NOMO-1 treated with DMSO at 0.1 percent for 48 hours (cell line): Measurements from ENCODE around the gene MYO1G.

Experiments
- DNase-seq: peaks from one replicate; lab custom pipeline; 2025; ENCODE audit not compliant: unreplicated experiment; lab: John Stamatoyannopoulos, UW

The MYO1G gene

DNA sequence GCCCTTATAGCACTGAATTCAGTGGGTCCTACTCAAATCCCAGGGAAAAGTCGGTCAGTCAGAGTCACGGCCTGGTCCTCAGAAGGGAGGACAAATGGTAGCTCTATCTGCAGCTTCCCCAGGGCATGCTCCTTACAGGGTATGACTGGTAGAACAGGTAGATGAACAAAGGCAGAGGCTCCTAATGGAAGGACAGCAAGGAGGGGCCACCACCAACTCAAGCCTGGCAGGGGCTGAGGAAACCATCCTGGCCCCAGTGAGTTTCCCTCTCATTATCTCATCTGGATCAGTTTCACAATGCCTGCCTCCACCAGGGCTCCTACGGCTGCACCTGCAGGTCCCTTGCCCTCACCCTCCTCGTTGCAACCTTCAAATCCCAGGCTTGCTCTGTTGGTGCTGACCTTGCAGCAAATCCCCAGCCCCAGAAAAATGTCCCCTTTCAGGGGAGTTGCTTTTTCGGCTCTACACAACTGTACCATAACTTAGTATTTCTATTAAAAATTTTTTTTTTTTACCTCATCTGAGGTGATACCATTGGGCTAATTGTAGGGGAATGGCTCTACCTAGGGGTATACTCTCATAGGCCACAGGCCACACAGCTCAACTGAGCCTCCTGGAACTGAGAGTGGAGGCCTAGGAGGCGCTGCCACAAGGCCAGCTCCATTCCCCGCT, 2.4 kb upstream of the MYO1G start:
- no peak for DNase-seq

DNA sequence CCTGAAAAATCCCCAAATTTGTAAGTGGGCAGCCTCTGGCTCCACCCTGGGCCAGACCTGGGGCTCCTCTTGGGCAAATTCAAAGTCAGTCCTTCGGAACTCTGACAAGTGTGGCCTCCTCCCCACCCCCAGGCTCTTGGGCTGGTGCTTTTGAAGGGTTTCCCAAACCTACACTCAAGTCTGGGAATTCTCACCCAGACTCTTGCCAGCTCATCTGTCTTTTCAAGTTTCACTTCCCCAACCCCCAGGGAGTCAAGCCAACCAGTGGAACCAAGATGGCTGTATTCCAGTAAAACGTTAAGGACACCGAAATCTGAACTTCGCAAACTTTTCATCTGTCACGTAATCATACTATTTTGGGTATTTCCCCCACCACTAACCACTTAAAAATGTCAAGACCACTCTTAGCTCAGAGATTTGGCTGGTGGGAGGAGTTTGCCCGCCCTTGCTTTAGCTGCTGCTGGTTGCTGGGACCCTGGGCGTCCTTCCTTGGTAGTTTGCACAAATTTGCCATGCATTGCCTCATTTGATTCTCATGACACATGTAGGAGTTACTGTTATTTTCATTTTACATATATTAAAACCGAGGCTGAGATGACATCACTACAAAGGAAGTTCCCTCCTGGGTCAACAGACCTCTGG, 1.7 kb upstream of the MYO1G start:
- DNase-seq: peak; percentile 90

DNA sequence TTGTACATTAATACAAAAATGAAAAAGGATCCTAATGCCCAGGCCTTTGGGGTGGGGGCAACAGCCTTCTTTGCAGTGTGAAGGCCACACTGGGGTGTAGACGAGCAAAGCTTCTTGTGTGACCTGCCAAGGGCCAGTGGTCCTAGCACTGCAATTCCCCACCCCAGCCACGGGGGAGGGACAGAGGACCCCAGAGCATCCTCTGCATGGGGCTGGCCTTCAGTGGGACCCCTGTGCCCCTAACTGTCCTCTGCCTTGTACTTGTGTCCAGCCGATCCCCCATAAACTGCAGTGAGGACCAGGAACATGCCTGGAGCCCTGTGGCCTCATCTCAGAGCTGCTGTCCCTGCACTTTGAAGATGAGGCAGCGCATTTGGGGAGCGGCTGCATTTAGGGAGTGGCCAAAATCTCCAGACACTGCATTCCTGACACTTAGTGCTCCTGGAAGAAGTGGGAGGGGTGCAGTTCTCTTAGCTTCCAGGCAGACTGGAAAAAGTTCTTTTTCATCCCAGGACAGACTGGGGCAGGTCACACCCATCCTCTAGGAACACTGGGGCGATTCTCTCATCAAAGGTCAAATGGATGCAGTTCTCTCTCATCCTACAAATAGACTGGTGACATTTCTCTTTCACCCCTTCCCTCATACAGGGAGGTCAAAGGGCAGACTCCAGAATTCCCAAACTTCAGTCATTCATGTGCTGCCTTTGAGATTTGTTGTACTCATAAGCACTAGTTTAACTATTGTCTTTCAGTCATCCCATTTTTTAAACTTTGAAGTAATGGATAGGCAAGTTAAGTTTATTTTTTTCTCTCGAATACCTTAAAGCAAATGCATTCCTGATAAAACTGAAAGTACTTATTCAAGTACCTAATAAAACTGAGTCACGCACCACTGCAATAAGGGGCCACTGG, 922 bp upstream of the MYO1G start:
- no peak for DNase-seq

DNA sequence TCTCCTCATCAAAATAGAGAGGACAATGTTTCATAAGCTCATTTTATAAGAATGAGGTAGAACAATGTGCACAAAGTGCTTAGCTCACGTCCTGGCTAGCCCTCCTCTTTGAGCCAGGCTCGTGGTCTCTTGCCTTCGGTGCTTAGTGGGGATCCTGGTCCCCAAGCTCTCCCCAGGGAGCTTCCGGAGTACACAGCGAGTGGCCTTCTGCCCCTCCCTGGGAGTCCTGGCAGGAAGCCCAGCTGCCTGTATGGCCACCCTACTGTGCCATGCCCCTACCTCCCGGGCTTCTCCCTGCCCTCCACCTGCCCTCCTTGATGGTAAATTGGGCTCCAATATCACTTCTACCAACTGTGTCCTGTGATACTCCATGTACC, 868 bp downstream of the MYO1G start:
- DNase-seq: no peak

DNA sequence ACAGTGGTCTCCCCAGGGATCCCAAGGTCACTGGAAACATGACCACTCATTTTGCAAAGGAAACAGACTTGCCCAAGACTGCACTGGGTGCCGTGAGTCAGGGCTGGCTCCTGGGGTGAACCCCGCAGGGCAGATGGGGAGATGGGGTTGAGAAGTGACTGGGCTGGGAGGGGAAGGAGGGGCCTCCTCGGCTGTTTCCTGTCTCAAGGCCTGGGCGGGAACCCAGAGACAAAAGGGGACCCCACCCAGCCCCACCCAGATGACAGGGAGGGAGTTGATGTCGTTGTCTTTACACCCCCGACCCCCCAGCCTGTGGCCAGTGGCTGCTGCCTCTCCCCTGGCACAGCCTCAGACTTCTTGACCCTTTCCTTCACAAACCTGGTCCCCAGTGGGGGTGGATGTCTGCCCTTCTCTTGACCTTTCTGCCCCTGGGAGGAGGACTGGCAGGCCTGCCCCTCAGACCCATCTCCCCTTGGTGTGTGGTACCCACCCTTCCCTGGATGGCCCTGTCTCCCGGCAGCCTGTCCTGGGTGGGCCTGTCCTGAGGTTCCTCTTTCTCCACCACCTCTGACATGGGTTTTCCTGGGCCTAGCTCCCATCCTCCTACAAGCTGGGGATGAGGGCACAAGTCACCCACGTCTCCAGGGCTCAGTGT, 1.4 kb downstream of the MYO1G start:
- peak; percentile 33 for DNase-seq

DNA sequence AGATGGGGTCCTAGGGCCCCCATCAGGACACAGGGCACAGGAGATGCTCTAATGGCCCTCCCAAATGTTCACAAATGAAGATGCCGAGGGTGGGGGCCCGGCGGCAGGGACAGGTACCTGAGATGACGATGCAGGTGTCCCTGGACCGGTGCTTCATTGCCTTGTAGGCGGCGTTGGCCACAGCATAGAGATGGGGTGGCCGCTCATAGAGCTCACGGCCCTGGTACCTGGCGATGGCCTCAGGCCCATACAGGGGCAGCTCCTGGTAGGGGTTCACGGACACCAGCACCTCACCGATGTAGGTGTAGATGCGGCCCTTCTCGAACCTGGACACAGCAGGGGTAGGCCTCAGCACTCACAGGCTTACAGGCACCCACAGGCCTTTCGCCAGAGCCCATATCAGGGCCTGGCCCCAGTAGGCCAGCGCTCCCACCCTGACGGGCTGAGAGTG, 2.0 kb downstream of the MYO1G start:
- DNase-seq: no peak

DNA sequence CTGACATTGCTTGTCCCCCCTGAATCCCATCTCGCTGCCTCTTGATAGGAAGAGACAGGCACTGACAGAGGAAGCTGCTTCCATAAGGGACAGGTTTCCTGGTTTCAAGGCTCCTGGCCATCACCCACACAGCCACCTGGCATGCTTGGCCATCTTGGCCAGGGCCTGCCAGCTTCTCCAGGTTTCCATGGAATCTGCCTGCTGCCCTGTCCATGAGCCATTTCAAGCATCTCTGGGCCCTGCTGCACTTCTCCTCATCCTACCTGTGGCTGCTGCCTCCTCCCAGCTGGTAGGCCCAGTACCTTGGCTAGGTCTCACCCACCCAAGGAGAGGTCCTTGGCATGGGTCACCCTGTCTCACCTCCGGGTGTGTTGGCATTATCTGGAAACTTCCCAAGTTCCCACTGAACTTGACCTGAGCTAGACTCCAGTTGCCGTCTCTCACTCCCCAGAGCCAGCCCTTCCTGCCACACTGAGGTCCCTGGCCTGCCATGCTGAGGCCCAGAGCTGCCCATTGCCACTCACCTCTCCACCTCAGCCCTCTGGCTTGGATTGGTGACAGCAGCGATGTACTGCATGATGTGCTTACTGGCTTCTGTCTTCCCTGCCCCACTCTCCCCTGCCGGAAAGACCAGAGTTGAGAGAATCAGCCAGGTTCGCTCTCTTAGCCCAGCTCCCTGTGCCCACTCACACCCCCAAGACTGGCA, 2.6 kb downstream of the MYO1G start:
- DNase-seq: no peak

DNA sequence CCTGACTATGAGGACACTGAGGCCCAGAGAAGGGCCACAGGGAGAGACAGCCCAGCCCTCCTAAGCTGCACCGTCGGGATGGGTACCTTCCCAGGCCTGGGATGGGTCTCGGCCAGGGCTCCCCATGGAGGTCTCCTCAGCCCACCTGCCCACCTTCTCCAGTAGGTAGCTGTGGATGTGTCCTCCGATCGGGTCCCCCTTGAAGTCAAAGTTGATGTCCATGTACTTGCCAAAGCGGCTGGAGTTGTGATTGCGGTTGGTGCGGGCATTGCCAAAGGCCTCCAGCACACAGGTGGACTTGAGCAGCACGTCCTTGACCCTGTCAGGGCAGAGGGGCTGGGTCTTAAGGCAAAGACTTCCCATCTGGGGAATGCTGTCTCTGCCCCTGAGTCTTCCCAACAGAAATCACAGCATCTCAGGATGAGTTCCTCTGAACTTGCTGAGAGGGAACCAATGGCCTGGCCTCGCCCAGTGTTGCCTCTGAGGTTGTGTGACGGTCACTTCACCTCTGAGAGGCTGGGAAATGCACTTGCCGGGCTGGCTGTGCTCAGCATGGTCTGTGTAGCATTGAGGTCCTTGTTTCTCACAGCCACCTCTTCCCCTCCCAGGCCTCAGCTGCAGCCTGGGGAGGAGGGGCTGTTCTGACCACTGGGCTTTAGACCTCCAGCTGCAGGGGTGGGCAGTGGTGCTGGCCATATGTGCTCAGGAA, 3.3 kb downstream of the MYO1G start:
- DNase-seq: no peak

DNA sequence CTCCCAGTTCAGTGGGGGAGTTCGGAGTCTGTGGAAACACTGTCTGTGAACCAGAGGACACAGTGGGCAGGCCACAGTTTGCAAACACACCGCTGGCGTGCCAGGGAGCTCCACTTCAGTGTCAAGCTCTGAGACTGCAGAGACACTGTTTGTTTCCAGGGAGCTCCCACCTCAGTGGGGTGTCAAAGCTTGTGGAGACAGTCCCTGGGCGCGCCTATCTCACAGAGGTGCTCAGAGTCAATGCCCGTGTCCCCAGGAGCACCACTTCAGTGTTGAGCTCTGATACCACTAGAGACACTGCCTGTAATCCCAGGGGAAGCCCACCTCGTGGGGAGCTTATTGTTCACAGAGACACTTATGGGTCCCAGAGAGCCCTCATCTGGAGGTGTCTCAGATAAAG, 4.3 kb downstream of the MYO1G start:
- DNase-seq: no peak

DNA sequence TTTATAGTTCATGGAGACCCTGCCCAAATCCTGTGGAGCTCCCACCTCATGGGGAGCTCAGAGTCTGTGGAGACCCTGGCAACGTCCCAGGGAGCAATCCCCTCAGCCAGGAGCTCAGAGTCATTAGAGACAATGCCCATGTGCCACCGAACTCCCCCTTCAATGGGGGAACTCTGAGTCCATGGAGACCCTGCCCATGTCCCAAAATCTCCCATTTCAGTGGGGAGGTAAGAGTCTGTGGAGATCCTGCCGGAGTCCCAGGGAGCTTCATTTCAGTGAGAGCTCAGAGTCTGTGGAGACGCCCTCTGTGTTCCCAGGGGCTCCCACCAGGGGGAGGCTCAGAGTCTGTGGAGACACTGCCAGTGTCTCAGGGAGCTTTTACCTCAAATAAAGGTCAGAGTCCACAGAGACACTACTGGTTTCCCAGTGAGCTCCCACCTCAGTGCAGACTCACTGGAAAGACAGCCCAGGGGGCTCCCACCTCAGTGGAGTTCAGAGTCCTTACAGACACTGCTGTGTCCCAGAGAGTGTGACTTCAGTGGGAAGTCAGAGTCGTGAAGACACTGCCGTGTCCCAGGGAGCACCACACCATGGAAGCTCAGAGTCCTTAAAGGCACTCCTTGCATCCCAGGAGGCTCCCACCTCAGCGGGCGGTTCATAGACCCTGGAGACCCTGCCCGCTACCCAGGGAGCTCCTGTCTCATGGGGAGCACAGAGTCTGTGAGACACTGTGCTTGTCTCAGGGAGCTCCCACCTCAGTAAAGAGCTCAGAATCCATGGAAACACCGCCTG, 5.0 kb downstream of the MYO1G start:
- no peak for DNase-seq

DNA sequence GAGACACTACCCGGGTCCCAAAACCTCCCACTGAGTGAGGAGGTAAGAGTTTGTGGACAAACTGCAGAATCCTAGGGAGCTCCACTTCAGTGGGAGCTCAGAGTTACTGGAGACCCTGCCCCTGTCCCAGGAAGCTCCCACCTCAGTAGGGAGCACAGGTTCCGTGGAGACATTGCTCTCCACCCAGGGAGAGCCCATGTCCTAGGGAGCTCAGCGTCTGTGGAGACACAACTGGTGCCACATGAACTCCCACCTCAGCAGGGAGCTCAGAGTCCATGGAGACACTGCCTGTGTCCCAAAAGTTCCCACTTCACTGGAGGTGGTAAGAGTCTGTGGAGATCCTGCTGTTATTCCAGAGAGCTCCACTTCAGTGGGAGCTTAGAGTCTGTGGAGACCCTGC, 6.3 kb downstream of the MYO1G start:
- no peak for DNase-seq

DNA sequence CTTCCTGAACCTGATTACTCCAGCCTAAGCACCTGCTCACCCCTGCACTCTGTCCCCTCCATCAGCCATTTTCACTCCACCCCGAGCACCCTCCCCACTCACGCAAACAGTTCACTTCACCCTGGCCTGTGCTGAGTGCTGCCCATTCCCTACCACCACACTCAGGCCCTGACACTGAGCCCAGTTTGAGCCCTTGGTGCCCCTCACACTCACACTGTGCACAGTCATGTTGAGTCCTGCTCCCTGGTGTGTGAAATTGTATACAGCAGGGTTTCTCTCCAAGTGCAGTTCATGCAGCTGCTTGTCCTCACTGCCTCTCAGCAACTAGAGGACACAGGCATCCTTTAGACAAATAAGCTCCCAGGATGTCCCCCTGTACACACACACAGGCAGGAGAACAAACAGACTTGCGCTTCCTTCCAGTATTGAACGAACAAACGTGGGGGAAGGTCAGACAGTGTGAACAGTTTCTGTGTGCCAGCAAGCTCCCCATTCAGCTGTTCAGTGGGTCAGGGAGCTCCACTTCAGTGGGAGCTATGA, 6.8 kb downstream of the MYO1G start:
- DNase-seq: no peak

DNA sequence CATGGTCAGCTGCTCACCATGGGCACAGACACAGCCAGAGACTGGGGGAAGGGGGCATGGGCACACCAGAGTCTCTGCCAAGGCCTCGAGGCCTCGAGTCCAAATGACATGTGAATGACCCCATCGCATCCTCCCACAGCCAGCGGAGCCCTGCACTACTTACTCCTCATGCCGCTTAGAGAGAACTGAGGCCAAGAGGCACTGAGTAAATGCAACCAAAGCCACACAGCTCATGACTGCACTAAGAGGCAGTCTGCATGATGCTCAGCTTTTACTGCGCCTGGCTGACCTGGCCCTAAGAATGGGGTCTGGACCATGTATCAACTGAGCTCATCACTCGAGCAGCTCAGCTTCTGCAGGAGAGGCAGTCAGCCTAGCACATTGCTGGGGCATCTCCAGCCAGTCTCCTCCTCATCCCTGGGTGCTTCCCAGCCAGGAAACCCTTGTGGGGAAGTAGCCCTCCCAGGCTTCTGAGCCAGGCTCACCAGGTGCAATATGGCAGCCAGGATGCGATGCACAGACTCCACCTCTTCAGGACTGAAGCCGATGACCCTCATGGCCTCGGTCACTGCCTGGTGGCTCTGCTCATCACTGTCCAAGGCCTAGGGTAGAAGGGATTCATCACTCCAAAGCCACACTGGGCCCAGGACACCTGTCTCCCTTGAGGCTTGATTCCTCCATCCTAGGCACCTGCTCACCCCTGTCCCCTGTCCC, 7.5 kb downstream of the MYO1G start:
- no peak for DNase-seq

DNA sequence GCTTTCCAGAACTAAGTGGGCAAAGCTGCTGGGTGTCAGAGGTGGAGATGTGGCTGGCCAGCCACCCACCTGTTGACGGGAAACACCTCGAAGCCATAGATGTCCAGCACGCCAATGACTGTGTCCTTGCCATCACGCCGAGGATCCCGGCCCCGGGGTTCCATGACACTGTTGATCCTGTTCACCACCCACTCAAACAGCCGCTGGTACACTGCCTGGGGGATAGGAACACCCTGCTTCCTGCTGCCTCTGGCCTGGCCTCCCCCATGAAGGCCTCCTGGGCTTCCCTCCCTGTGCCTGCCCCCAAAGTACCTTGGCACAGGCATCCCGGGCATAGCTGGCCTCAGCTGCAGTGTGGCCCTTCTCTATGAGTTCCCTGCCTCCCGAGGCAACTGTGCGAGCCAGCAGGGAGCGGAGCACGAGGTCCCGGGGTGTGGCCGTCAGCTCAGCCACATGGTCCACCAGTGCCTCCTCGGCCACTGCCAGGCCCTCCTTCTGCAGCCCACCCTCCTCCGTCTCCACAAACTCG, 8.2 kb downstream of the MYO1G start:
- no peak for DNase-seq

DNA sequence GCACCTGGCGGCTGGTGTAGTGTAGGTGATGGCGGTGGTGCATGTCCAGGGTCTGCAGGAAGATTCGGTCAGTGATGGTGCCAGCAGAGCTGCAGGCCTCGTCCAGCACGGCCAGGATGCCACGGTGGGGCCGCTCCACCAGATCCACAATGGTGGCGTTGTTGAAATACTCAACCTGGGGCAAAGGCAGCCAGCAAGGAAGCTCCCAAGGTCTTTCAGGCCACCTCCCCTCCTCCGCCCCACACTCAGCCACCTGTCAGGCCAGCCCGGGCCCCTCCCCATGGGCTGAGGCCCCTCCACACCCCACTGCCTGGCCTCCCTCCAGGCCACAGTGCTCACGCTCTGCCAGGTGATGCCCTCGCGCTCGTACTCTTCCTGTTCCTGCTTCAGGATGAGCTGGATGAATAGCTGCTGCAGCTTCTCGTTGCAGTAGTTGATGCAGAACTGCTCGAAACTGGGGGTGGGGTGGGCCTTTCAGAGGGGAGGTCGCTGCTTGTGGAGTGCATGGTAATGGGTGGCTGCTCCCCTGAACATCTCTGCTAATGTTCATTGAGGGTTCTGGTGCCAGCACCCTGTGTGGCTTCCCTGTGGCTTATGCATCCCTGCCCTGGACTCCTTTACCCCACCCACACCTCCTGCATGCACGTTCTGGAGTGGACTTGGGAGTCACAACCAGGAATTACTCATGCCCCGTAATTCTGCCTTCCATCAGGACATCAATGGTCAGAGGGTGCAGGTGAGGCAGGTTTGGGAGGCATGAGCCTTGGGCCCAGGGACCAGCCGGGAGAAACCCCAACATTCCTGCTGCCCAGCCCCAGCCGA, 8.9 kb downstream of the MYO1G start:
- DNase-seq: no peak

DNA sequence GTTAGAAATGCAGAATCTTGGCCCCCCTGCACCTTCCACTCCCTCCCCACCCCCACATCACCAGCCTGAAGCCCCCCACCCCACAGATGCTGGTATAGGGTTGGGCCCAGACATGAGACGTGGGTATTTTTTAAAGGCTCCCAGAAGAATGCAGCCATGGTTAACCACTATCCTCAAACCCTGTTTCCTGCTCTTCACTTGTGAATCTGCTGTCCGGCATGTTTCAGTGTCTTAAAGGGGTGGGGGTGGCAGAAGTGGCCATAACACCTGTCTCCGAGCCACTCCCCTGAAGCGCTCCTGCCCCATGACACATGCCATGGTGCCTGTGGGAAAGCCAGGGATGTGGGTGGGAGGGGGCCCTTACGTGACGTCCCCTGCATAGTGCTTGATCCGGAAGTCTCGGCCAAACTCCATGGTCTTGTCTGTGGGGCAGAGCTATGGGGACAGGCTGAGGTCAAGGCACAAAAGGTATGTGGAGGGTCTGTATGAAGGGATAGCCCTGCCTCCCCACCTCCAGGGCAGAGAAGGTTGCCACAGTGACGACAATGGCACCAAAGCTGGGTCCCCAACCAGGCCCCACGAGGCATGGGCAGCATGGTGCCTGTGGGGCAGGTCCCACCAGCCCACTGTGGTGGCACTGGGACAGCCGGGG, 9.6 kb downstream of the MYO1G start:
- DNase-seq: no peak
